T-helper 17 cell (primary cell): Measurements from ENCODE around the gene GMPR2. TPM values are rescaled to one million over a fixed set of nuclear protein-coding genes. Genes with fewer than 3 reads are reported as not detected.

Experiments used
- ATAC-seq: fragments of 150-1000 bp; cut with Tn5 transposase; 2 replicates; pipeline ENCODE4 v1.10.0; 2021; ENCODE audit warnings: mild to moderate bottlenecking, moderate library complexity
- DNase-seq, 3 donors: peaks; one replicate each; pipeline versions ENCODE4 v3.0.0 to v3.0.0-alpha.2; 2020 to 2021
- H3K9me3 ChIP-seq: one replicate; pipeline ENCODE4 v1.7.0; 2013; ENCODE audit warnings: low read length, mild to moderate bottlenecking; ENCODE audit not compliant: control insufficient read depth, poor library complexity, severe bottlenecking
- H3K27ac Mint-ChIP-seq: one replicate; pipeline ENCODE4 v1.8.0; 2022; ENCODE audit warnings: mild to moderate bottlenecking, moderate library complexity, mixed read lengths
- H3K27me3 Mint-ChIP-seq: one replicate; pipeline ENCODE4 v1.8.0; 2022; ENCODE audit warnings: mixed read lengths
- H3K36me3 Mint-ChIP-seq: one replicate; pipeline ENCODE4 v1.8.0; 2022; ENCODE audit warnings: low read depth, mixed read lengths
- H3K4me1 Mint-ChIP-seq: one replicate; pipeline ENCODE4 v1.8.0; 2022; ENCODE audit warnings: mild to moderate bottlenecking, mixed read lengths
- H3K4me3 Mint-ChIP-seq: one replicate; pipeline ENCODE4 v1.8.0; 2022; ENCODE audit warnings: mild to moderate bottlenecking, moderate library complexity, mixed read lengths
- total RNA-seq, 4 donors: library from RNA in 2 of 4; stranded (reverse) in 2 of 4; gene quantifications; one replicate each; pipeline ENCODE4 v1.2.3 and lab custom pipeline; 2022 to 2026

Gene GMPR2
- total RNA-seq = 10 to 100 TPM; 37.0 to 44.0 TPM
- 38.6 to 69.4 reads per million in 2 donors for total RNA-seq (lab: John Stamatoyannopoulos, UW)

GRCh38 chr14:24232645-24233537, at the start of gene GMPR2:
Gene GMPR2 (plus strand): TSS chr14:24232929. CDS start chr14:24233254, 325 bp downstream.
- no peaks in the 10 kb centered on the region for H3K27me3 Mint-ChIP-seq
- H3K9me3 ChIP-seq = no peaks in the 10 kb centered on the region
- DNase-seq (no peak), ATAC-seq (peak; percentile 22)
- peak within 1 kb of the TSS; percentile 89 for H3K27ac Mint-ChIP-seq
- H3K4me1 Mint-ChIP-seq = peaks cover 42% of the 10 kb centered on the region
- H3K36me3 Mint-ChIP-seq = peaks cover 13% of the 10 kb centered on the region
- H3K4me3 Mint-ChIP-seq = peak within 1 kb of the TSS; percentile 94

DNA sequence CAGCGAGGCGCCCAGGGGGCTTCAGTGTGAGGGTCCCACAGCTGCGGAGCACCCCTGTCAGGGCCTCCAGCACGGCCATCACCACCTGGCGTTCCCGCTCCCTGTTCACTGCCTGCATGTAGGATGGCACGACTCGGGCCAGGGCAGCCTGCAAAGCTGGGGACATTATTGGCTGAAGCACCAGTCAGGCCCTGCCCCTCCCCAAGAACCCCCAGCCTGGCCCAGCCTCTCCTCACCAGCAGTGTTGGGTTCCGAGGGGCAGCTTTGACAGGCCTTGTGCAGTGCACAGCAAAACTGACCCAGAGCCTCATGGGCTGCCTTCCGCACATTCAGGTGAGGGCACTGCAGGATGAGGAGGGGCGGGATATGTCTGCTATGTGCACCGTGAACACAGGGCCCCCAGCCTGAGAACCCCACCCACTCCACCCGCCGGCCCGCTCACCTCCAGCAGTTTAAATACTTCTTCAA, 49.7 kb upstream of the GMPR2 start:
- no peak for DNase-seq
- peaks cover 23% of the 10 kb centered on the region for H3K4me1 Mint-ChIP-seq
- H3K9me3 ChIP-seq = no peaks in the 10 kb centered on the region
- no peak for ATAC-seq
- H3K4me3 Mint-ChIP-seq = no peak overlapping the region
- no peaks in the 10 kb centered on the region for H3K27me3 Mint-ChIP-seq
- peak overlapping the region; percentile 80 for H3K27ac Mint-ChIP-seq
- H3K36me3 Mint-ChIP-seq = peaks cover 2% of the 10 kb centered on the region

DNA sequence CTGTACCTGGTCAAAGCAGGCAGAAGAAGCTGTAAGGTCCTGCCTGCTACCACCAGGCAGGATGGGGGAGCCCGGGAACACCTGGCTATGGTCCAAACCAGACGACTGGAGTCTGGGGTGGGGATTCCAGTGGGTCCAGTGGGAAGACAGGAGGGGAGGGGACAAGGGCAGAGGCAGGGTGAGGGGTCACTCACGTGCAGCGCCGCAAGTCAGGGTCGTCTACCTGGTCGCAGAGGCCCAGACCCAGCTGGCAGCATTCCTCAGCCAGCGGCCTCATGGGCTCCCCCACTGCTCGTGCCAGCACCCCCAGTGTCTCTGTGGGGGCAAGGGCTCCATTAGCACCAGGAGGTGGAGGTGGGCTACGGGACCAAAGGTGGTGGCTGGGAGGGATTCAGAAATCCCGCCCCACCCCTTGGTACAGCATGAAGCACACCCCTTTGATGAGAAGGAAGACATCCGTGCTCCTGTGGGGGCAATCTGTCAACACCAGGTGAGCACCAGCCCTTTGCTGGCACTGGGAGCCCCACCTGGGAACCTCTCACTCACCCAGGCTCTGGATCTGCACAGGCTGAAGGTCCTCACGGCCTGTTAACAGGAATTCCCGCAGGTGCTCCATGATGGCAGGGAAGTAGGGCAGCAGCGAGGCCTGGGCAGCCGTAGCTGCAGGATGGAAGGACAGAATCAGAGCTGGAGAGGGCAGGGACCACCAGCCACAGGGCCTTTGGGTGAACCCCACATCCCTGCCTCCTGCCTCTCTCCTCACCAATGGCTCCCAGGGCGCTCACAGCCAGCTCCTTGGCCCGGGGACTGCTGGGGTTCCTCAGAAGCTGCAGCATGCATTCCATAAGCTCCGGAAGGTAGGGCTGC, 48.4 kb upstream of the GMPR2 start:
- peaks cover 26% of the 10 kb centered on the region for H3K4me1 Mint-ChIP-seq
- H3K27ac Mint-ChIP-seq = no peak overlapping the region
- DNase-seq (no peak), ATAC-seq (no peak)
- H3K4me3 Mint-ChIP-seq = no peak overlapping the region
- H3K9me3 ChIP-seq = no peaks in the 10 kb centered on the region
- H3K27me3 Mint-ChIP-seq = no peaks in the 10 kb centered on the region
- H3K36me3 Mint-ChIP-seq = peaks cover 2% of the 10 kb centered on the region

GRCh38 chr14:24185026-24185425, 47.7 kb upstream of the GMPR2 start:
- no peak for DNase-seq
- Mint-ChIP-seq H3K4me3 (no peak overlapping the region), H3K36me3 (peaks cover 2% of the 10 kb centered on the region), H3K27me3 (no peaks in the 10 kb centered on the region), H3K4me1 (peaks cover 28% of the 10 kb centered on the region), H3K27ac (no peak overlapping the region)
- no peak for ATAC-seq
- H3K9me3 ChIP-seq = no peaks in the 10 kb centered on the region

- no peak overlapping the region for H3K27ac Mint-ChIP-seq
Observed at GRCh38 chr14:24185741-24186140, 47.0 kb upstream of the GMPR2 start.

DNA sequence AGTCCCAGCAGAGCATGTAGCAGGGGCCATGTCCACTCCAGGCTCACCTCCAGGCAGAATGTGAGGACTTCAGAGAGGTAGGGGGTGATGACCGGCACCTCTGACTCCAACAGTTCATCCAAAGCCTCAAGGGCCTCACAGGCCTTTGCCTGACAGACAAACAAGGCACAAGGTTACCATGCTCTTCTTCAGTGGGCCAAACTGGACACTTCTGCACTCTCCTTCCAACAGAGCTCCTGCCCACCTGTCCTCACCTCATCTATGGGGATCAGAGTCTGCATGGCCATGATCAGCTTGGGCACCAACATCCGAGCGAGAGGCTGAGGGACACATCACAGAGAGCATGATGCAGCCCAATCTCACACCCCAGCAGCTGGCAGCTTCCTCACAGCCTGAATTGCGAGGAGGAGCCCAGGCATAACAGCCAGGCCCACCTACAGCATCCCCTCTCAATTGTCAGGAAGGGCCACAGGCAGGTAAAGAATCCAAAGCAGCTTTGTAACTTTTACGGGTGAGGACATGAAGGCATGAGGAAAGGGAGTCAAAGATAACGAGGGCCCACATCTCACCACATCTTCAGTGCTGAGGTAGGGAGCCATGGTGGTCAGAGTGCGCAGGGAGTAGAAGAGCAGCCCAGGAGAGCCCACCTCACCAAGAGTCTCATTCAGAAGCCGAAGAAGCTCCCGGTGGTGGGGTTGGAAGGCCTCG, 45.7 kb upstream of the GMPR2 start:
- no peak for ATAC-seq
- H3K27ac Mint-ChIP-seq = peak overlapping the region; percentile 97
- no peak for DNase-seq
- peak overlapping the region; percentile 82 for H3K4me3 Mint-ChIP-seq
- no peaks in the 10 kb centered on the region for H3K27me3 Mint-ChIP-seq
- H3K36me3 Mint-ChIP-seq = no peaks in the 10 kb centered on the region
- H3K9me3 ChIP-seq = no peaks in the 10 kb centered on the region
- H3K4me1 Mint-ChIP-seq = peaks cover 24% of the 10 kb centered on the region

More at GRCh38 chr14:24185741-24186140, 47.0 kb upstream of the GMPR2 start:
- Mint-ChIP-seq H3K4me3 (no peak overlapping the region), H3K4me1 (peaks cover 27% of the 10 kb centered on the region), H3K36me3 (peaks cover 2% of the 10 kb centered on the region), H3K27me3 (no peaks in the 10 kb centered on the region)
- H3K9me3 ChIP-seq = no peaks in the 10 kb centered on the region
- no peak for DNase-seq
- no peak for ATAC-seq

DNA sequence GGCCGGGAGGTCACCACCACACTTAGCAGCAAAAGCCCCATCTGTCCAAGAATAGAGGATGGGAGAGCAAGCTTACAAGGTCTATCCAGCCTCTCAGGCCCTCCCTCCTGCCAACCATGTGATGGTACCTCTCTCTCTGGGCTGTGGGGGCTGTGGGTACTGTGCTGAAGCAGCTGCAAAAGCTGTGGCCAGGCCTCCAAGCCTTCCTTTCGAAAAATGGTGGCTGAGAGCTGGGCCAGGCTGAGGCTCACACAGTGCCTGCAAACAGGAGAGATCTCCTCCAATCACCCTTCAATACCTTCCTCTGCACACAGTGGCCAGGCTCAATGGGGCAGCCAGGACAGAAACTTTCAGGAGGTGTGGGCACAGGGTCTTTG, 45.2 kb upstream of the GMPR2 start:
- H3K27ac Mint-ChIP-seq = peak overlapping the region; percentile 97
- ATAC-seq (no peak), DNase-seq (no peak)
- H3K27me3 Mint-ChIP-seq = no peaks in the 10 kb centered on the region
- peaks cover 2% of the 10 kb centered on the region for H3K36me3 Mint-ChIP-seq
- H3K4me3 Mint-ChIP-seq = peak overlapping the region; percentile 93
- H3K9me3 ChIP-seq = no peaks in the 10 kb centered on the region
- H3K4me1 Mint-ChIP-seq = peaks cover 25% of the 10 kb centered on the region

DNA sequence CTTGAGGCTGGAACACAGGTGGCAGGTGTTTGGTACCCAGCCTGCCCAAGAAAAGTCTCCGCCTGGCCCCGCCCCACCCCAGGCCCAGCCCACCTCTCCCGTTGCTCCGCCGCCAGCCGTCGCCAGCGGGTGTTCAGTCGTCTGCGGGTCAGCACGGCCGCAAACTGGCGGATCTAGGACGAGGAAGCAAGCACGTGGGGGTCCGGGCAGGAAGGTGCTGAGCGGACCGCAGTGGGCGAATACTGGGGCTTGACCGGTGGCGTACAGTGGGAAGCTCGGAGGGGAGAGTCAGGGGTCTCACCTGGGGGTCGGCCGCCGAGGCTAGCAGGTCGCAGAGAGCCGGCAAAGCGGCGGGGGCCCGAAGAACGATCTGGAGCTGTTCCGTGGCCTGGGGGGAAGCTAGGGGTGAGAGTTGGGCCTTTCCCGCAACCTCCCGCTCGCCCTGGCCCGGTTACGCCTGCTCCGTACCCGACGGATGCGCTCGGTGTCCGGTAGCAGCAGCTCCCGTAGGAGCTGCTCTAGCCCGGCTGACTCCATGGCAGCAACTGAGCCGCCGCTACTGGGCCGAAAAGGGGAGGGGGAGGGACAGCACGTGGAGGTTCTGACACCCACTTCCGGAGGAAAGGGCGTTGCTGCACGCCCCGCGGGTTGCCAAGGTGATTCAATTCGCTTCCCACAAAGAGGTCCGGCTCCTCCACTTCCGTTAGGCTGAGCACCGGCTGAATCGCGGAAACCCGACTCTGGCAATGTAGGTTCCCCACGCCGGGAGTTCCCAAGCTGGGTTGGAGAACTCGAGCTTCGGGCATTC, 44.3 kb upstream of the GMPR2 start, which contains the start of gene IPO4:
TSS of gene IPO4 (minus strand) at position 566 of the 808 bp plus-strand sequence. CDS start at position 537, 29 bp downstream.
- H3K9me3 ChIP-seq = no peaks in the 10 kb centered on the region
- ATAC-seq = peak; percentile 93
- H3K4me1 Mint-ChIP-seq = peaks cover 22% of the 10 kb centered on the region
- H3K27ac Mint-ChIP-seq = peak within 1 kb of the TSS; percentile 97
- DNase-seq = peak; percentile 86 to 92 (median 88)
- H3K27me3 Mint-ChIP-seq = no peaks in the 10 kb centered on the region
- peak within 1 kb of the TSS; percentile 93 for H3K4me3 Mint-ChIP-seq
- H3K36me3 Mint-ChIP-seq = peaks cover 3% of the 10 kb centered on the region

DNA sequence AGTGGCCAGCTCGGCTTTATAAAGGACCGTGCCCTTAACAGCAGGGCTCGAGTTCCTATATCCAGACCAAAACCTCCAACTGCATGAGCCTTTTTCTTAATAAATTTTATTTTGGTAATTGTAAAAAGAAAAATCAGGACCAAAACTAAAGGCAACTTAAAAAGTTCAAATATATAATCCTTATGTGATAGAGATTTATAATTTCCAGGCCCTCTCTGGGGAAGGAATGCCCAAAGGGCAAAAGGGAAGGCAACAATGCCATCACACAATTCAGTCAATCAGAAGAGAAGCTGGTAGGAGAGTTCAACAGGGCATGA, 43.7 kb upstream of the GMPR2 start:
- Mint-ChIP-seq H3K4me1 (peaks cover 22% of the 10 kb centered on the region), H3K27me3 (no peaks in the 10 kb centered on the region), H3K36me3 (peaks cover 3% of the 10 kb centered on the region), H3K27ac (peak overlapping the region; percentile 97), H3K4me3 (peak overlapping the region; percentile 93)
- DNase-seq = no peak
- no peaks in the 10 kb centered on the region for H3K9me3 ChIP-seq
- ATAC-seq = no peak

DNA sequence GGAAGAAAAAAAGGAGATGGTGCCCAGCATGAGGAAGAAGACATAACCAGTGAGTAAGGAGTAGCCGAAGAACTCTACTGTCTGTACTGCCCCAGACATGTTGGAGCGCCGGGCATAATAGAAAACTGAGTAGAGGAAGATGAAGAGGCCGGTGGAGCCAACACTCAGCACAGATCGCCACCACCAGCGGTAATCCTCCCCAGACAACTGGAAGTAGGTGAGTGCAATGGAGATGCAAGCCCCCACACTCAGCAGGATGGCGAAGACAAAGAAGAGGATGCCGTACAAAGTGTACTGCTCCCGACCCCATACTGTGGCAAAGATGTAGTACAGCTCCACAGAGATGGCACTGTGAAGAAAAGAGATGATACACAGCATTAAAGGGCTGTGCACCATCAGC, 43.3 kb upstream of the GMPR2 start:
- peaks cover 3% of the 10 kb centered on the region for H3K36me3 Mint-ChIP-seq
- H3K4me1 Mint-ChIP-seq = peaks cover 26% of the 10 kb centered on the region
- no peak for DNase-seq
- no peak for ATAC-seq
- H3K27ac Mint-ChIP-seq = peak overlapping the region; percentile 97
- no peaks in the 10 kb centered on the region for H3K27me3 Mint-ChIP-seq
- no peak overlapping the region for H3K4me3 Mint-ChIP-seq
- no peaks in the 10 kb centered on the region for H3K9me3 ChIP-seq

DNA sequence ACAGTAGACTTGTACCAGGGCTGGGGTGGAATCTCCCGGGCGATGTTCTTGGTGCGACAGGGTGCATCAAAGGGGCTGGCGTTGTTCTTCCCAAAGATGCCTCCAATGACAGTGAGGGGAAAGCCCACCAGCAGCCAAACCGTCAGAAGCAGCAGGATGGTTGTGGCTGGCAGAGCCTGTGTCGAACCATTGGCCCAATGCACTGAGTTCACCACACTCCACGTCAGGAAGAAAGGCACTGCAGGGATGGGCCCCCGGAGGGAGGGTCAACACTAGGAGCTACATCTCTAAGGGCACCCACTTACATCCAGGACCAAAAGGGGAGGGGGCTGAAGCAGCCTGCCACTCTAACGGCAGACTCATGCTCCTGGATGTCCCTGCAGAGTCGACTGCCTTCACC, 42.3 kb upstream of the GMPR2 start:
- peaks cover 31% of the 10 kb centered on the region for H3K4me1 Mint-ChIP-seq
- no peak for DNase-seq
- H3K36me3 Mint-ChIP-seq = peaks cover 3% of the 10 kb centered on the region
- H3K9me3 ChIP-seq = no peaks in the 10 kb centered on the region
- ATAC-seq = no peak
- H3K27me3 Mint-ChIP-seq = no peaks in the 10 kb centered on the region
- no peak overlapping the region for H3K4me3 Mint-ChIP-seq
- H3K27ac Mint-ChIP-seq = no peak overlapping the region

DNA sequence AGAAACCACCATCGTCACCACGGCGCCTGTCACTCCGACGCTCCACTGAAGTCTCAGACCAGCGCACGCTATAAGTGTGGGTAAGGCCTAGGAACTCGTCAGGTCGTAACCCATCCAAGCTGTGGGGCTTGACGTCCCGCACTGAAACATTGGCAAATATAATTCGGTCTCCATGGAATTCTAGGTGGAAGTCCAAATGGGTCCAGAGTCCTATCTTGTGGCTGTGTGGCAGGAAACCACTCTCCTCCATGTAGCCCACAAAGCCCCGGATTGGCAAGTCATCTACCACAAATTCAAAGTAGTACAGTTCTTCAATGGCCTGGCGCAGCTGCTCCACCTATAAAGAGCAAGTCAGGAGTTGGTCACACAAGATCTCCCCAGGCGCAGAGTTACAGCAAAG, 39.8 kb upstream of the GMPR2 start:
- DNase-seq (no peak), ATAC-seq (no peak)
- no peaks in the 10 kb centered on the region for H3K9me3 ChIP-seq
- Mint-ChIP-seq H3K27ac (peak overlapping the region; percentile 82), H3K27me3 (no peaks in the 10 kb centered on the region), H3K36me3 (peaks cover 3% of the 10 kb centered on the region), H3K4me1 (peaks cover 31% of the 10 kb centered on the region), H3K4me3 (no peak overlapping the region)
